ENCODE measurements around the gene SPEM3. TPM values are rescaled to one million over a fixed set of nuclear protein-coding genes. Genes with fewer than 3 reads are reported as not detected.

The SPEM3 gene
- total and polyA plus RNA-seq, 2 donors (not counting 3 experiments of a cell fraction or from before 2014, with no cell fraction given), result not detected

- Histone ChIP-seq H3K4me3 (replicated peaks in 1 of 3; ENCODE audit: insufficient read depth in 1 of 3, low read depth in 1 of 3, low read length in 3 of 3) (no peak overlapping the region), H4K20me1 (replicated peaks; ENCODE audit: control insufficient read depth, extremely low read depth, insufficient read depth, low read length) (no peaks in the 10 kb centered on the region), H3K9me1 (replicated peaks; ENCODE audit: control insufficient read depth, extremely low read depth, insufficient read depth, low read length) (no peaks in the 10 kb centered on the region), H3K4me2 (ENCODE audit: insufficient read depth, low read length) (no peak overlapping the region), H3K27me3 (ENCODE audit: control insufficient read depth in 2 of 2, insufficient read depth in 2 of 2, low read length in 2 of 2) (no peaks in the 10 kb centered on the region), H3K9me3 (replicated peaks; ENCODE audit: control insufficient read depth, insufficient read depth, low read length) (no peaks in the 10 kb centered on the region), H3K79me2 (ENCODE audit: control insufficient read depth, insufficient read depth, low read length) (no peaks in the 10 kb centered on the region), H2AFZ (ENCODE audit: low read depth, low read length) (no peak overlapping the region), H3K27ac (ENCODE audit: insufficient read depth, low read depth, low read length) (no peak overlapping the region), H3K9ac (replicated peaks; ENCODE audit: extremely low read depth, insufficient read depth, low read length) (no peak overlapping the region), H3K4me1 (ENCODE audit: control insufficient read depth, extremely low read depth, insufficient read depth, low read length) (no peaks in the 10 kb centered on the region), H3K36me3 (ENCODE audit: control insufficient read depth in 2 of 2, extremely low read depth in 1 of 2, insufficient read depth in 2 of 2, low read length in 2 of 2) (peaks cover 0 to 2% of the 10 kb centered on the region in 2 experiments)
- dilution Hi-C loops (cut with MboI; ENCODE audit: extremely low pct_ligation_motif_present, low sequenced_read_pairs), result no loop called here
- CTCF ChIA-PET, result interaction anchor here (1.2 to 2.2 kb wide), 2 partner anchors 13 to 61 kb away, joined by 5 to 6 read pairs; partner anchors contain the start of gene TMEM256
- FAIRE-seq (no peak), DNase-seq (ENCODE audit: low read depth, low spot score) (no peak)
- intact Hi-C loops (cut with micrococcal nuclease), result no loop called here
- no TSS peak for BruUV-seq (replicated peaks)
- TF ChIP-seq FOS (IDR thresholded peaks at IDR 0.05; ENCODE audit: borderline replicate concordance, insufficient read depth, low read length) (no peak), EZH2 (IDR thresholded peaks at IDR 0.05; ENCODE audit: borderline replicate concordance, low read depth, low read length, severe bottlenecking) (no peak), GATA2 (IDR thresholded peaks at IDR 0.05; ENCODE audit: insufficient read depth, insufficient read length, low read depth, low read length) (no peak), POLR2AphosphoS5 (IDR thresholded peaks at IDR 0.05; ENCODE audit: insufficient read depth, low read depth, low read length) (no peak), JUN (IDR thresholded peaks at IDR 0.05; ENCODE audit: borderline replicate concordance, insufficient read depth, insufficient read length, low read depth) (no peak), POLR2A (IDR thresholded peaks at IDR 0.05; ENCODE audit: low read depth, low read length) (no peak), MYC (IDR thresholded peaks at IDR 0.05; ENCODE audit: low read depth, low read length) (no peak)
- TF ChIP-seq, protein P1, sequence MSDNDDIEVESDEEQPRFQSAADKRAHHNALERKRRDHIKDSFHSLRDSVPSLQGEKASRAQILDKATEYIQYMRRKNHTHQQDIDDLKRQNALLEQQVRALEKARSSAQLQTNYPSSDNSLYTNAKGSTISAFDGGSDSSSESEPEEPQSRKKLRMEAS (IDR thresholded peaks at IDR 0.05; ENCODE audit: insufficient read depth, insufficient read length), result no peak
- TF ChIP-seq, protein P2, sequence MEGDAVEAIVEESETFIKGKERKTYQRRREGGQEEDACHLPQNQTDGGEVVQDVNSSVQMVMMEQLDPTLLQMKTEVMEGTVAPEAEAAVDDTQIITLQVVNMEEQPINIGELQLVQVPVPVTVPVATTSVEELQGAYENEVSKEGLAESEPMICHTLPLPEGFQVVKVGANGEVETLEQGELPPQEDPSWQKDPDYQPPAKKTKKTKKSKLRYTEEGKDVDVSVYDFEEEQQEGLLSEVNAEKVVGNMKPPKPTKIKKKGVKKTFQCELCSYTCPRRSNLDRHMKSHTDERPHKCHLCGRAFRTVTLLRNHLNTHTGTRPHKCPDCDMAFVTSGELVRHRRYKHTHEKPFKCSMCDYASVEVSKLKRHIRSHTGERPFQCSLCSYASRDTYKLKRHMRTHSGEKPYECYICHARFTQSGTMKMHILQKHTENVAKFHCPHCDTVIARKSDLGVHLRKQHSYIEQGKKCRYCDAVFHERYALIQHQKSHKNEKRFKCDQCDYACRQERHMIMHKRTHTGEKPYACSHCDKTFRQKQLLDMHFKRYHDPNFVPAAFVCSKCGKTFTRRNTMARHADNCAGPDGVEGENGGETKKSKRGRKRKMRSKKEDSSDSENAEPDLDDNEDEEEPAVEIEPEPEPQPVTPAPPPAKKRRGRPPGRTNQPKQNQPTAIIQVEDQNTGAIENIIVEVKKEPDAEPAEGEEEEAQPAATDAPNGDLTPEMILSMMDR (IDR thresholded peaks at IDR 0.05; ENCODE audit: extremely low read depth in 1 of 2, insufficient read depth in 1 of 2, low read depth in 1 of 2, low read length in 2 of 2), result no peak
- POLR2A ChIA-PET, result no interaction called here
Observed at GRCh38 chr17:7417056-7417655, 11.5 kb upstream of the SPEM3 start.

Data from endothelial cell of umbilical vein (primary cell).